HAP-1 (cell line): ENCODE measurements around the gene LRGUK.
A peak's percentile ranks its signal among the peaks of the same experiment; 100 is the strongest.

ENCODE experiments used
- DNase-seq, 2 experiments: peaks; one replicate each; pipeline ENCODE4 v3.0.0-alpha.2; 2016 to 2020; ENCODE audit warnings: low spot score in 2 of 2
- H3K27me3 ChIP-seq: fragments of 250-450 bp; sonication (Bioruptor Pico); 2 replicates; pipeline ENCODE4 v1.5.1; 2020; ENCODE audit warnings: low read depth, mild to moderate bottlenecking, moderate library complexity
- H3K36me3 ChIP-seq: fragments of 250-450 bp; sonication (Bioruptor Pico); replicated peaks from 2 replicates; pipeline ENCODE4 v1.5.1; 2020; ENCODE audit warnings: mild to moderate bottlenecking
- H3K4me1 ChIP-seq: fragments of 250-450 bp; sonication (Bioruptor Pico); 2 replicates; pipeline ENCODE4 v1.5.1; 2020; ENCODE audit warnings: mild to moderate bottlenecking
- H3K4me3 ChIP-seq: fragments of 250-450 bp; sonication (Bioruptor Pico); 2 replicates; pipeline ENCODE4 v1.5.1; 2020; ENCODE audit warnings: mild to moderate bottlenecking, moderate library complexity
- H3K9me3 ChIP-seq: fragments of 250-450 bp; sonication (Bioruptor Pico); 2 replicates; pipeline ENCODE4 v1.5.1; 2020; ENCODE audit warnings: mild to moderate bottlenecking, moderate library complexity
- in situ Hi-C: fragments of 300-500 bp; cut with MboI; formaldehyde crosslinking; loops from 3 replicates; pipeline ENCODE4 v1.14.3; 2020; ENCODE audit warnings: low sequenced_read_pairs, inconsistent platforms, mixed read lengths

The LRGUK gene

GRCh38 chr7:134298902-134299683 lies 172.0 kb downstream of the LRGUK start:
- Histone ChIP-seq H3K27me3 (no peaks in the 10 kb centered on the region), H3K36me3 (peaks cover 22% of the 10 kb centered on the region), H3K9me3 (no peaks in the 10 kb centered on the region), H3K4me1 (peaks cover 53% of the 10 kb centered on the region), H3K4me3 (no peak overlapping the region)
- peak; percentile 95 to 98 for DNase-seq
- in situ Hi-C loops: no loop called here

- H3K9me3 ChIP-seq: no peaks in the 10 kb centered on the region
- in situ Hi-C loops: no loop called here
- peaks cover 37% of the 10 kb centered on the region for H3K36me3 ChIP-seq
- peaks cover 53% of the 10 kb centered on the region for H3K4me1 ChIP-seq
- no peak for DNase-seq
- no peak overlapping the region for H3K4me3 ChIP-seq
- no peaks in the 10 kb centered on the region for H3K27me3 ChIP-seq
Observed at GRCh38 chr7:134300988-134301387, 173.8 kb downstream of the LRGUK start.

- in situ Hi-C loops: no loop called here
- Histone ChIP-seq H3K4me1 (peaks cover 53% of the 10 kb centered on the region), H3K27me3 (no peaks in the 10 kb centered on the region), H3K36me3 (peaks cover 31% of the 10 kb centered on the region), H3K9me3 (no peaks in the 10 kb centered on the region), H3K4me3 (no peak overlapping the region)
- DNase-seq: no peak
Observed at GRCh38 chr7:134301592-134301991, 174.5 kb downstream of the LRGUK start.

GRCh38 chr7:134302120-134302519 lies 175.0 kb downstream of the LRGUK start:
- no peak for DNase-seq
- peaks cover 31% of the 10 kb centered on the region for H3K36me3 ChIP-seq
- H3K9me3 ChIP-seq: no peaks in the 10 kb centered on the region
- in situ Hi-C loops: no loop called here
- H3K27me3 ChIP-seq: no peaks in the 10 kb centered on the region
- peaks cover 52% of the 10 kb centered on the region for H3K4me1 ChIP-seq
- H3K4me3 ChIP-seq: no peak overlapping the region

GRCh38 chr7:134307320-134307719 lies 180.2 kb downstream of the LRGUK start:
- H3K36me3 ChIP-seq: peaks cover 19% of the 10 kb centered on the region
- H3K27me3 ChIP-seq: no peaks in the 10 kb centered on the region
- peaks cover 31% of the 10 kb centered on the region for H3K4me1 ChIP-seq
- H3K4me3 ChIP-seq: no peak overlapping the region
- no peaks in the 10 kb centered on the region for H3K9me3 ChIP-seq
- no peak for DNase-seq
- in situ Hi-C loops: no loop called here

GRCh38 chr7:134308548-134308947 lies 181.4 kb downstream of the LRGUK start:
- in situ Hi-C loops: no loop called here
- H3K4me3 ChIP-seq: no peak overlapping the region
- peaks cover 22% of the 10 kb centered on the region for H3K4me1 ChIP-seq
- H3K36me3 ChIP-seq: peaks cover 16% of the 10 kb centered on the region
- H3K27me3 ChIP-seq: no peaks in the 10 kb centered on the region
- no peaks in the 10 kb centered on the region for H3K9me3 ChIP-seq
- peak in 1 of 2 experiments; percentile 55 for DNase-seq

- Histone ChIP-seq H3K27me3 (no peaks in the 10 kb centered on the region), H3K4me3 (no peak overlapping the region), H3K36me3 (no peaks in the 10 kb centered on the region), H3K9me3 (no peaks in the 10 kb centered on the region), H3K4me1 (peaks cover 25% of the 10 kb centered on the region)
- DNase-seq: no peak
- in situ Hi-C loops: no loop called here
Observed at GRCh38 chr7:134311807-134312206, 184.7 kb downstream of the LRGUK start.

- DNase-seq: no peak
- peaks cover 31% of the 10 kb centered on the region for H3K4me1 ChIP-seq
- H3K27me3 ChIP-seq: no peaks in the 10 kb centered on the region
- no peak overlapping the region for H3K4me3 ChIP-seq
- H3K9me3 ChIP-seq: no peaks in the 10 kb centered on the region
- in situ Hi-C loops: no loop called here
- H3K36me3 ChIP-seq: no peaks in the 10 kb centered on the region
Observed at GRCh38 chr7:134312717-134313116, 185.6 kb downstream of the LRGUK start.

GRCh38 chr7:134313543-134313942 lies 186.4 kb downstream of the LRGUK start:
- no peaks in the 10 kb centered on the region for H3K9me3 ChIP-seq
- H3K4me1 ChIP-seq: peaks cover 27% of the 10 kb centered on the region
- in situ Hi-C loops: no loop called here
- H3K4me3 ChIP-seq: no peak overlapping the region
- H3K36me3 ChIP-seq: no peaks in the 10 kb centered on the region
- DNase-seq: no peak
- no peaks in the 10 kb centered on the region for H3K27me3 ChIP-seq
